Islet precursor cell (in vitro differentiated cells): ENCODE results near the gene ITGB1BP1.

Experiments
- DNase-seq: peaks from one replicate; pipeline ENCODE4 v3.0.0-alpha.2; 2018

The ITGB1BP1 gene, protein sequence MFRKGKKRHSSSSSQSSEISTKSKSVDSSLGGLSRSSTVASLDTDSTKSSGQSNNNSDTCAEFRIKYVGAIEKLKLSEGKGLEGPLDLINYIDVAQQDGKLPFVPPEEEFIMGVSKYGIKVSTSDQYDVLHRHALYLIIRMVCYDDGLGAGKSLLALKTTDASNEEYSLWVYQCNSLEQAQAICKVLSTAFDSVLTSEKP

DNA sequence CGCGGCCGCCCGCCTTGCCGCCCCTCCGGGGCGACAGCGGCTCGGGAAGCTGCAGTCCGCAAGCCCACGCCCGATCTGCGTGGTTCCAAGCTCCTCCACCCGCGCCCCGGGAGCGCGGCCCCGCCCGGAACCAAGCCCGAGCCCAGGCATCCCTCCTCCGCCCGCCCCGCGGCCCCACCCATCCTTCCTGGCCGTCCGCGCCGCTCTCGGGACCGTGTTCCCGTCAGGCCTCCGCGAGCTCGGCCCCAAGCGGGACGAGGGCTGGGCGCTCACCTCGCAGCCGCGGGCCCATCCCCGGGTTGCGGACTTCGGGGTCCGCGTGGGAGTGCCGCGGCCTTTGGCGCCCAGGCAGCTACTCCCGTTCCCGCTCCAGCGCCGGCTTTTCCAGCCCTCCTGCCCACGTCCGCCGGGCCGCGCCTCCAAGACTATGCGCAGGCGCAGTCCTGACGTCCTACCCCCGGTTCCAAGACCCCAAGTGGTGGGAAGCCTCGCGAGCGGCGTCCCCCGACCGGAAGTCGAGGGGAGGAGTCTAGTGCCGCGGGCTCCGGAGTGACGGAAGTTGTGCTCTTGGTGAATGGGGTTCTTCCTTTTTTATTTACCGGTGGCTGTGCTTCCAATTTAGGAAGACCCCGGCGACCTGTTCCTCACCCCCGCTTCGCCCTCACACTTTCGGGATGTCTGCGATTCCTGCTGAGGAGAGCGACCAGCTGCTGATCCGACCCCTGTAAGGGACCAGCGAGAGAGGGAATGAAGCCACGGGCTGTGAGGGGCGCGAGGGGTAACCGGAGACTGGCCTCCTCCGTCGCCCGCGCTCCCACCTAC is at the start of gene ITGB1BP1, which contains the start of gene CPSF3:
Gene ITGB1BP1 (minus strand): TSS at position 429 of the 822 bp plus-strand sequence. CDS start 4,831 bp downstream, outside the sequence.
Gene CPSF3 (plus strand): TSS at position 555 of the 822 bp plus-strand sequence. CDS start 120 bp downstream, at position 675.
- DNase-seq, result peak; percentile 99

DNA sequence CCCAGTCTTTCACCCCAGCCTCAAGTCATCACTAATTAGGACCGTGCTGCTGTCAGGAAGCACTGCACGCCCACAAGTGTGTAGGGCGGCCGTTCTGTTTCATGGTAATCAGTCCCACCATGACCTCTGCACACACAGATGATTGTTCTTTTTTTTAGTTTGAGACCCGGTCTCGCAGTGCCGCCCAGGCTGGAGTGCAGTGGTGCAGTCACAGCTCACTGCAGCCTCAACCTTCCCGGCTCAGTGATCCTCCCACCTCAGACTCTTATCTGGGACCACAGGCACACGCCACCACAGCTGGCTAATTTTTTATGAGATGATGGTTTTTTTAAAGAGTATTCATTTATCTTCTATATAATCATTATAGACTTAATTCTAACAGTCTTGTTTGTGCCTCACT is 49.2 kb upstream of the ITGB1BP1 start:
- DNase-seq, result no peak

DNA sequence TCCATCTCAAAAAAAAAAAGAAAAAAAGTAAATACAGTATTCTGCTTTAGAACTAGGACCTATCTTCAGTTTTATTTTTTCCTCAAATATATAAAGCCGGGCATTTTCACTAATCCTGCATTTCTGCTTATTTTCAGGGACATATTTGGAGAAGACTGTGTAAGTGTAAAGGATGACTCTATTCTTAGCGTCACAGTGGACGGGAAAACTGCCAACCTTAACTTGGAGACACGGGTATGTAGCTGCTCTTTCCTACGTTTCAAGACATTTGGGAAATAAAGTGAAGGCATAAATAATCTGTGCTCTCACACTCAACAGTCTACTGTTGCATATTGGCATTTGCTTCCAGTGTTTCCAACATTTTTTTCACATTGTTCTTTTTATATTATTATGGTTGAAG is 47.9 kb upstream of the ITGB1BP1 start:
- DNase-seq, result no peak

DNA sequence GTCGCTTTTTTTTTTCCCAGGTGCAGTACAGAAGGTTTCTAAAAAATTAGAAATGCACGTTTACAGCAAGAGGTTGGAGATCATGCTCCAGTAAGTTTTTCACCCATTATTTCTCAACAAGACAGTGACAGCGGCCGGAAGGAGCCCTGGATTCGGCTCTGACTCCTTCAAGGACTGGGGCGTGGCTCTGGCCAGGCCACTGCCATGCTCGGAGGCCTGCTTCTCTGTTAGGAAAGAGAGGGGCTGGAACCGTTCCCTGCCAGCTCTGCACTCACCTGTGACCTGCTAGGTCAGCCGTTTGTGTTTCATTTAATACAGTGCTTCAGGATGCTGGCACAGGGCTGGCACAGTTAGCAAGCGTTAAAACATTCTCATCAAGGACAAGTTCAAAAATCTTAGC is 44.4 kb upstream of the ITGB1BP1 start:
- DNase-seq, result no peak

DNA sequence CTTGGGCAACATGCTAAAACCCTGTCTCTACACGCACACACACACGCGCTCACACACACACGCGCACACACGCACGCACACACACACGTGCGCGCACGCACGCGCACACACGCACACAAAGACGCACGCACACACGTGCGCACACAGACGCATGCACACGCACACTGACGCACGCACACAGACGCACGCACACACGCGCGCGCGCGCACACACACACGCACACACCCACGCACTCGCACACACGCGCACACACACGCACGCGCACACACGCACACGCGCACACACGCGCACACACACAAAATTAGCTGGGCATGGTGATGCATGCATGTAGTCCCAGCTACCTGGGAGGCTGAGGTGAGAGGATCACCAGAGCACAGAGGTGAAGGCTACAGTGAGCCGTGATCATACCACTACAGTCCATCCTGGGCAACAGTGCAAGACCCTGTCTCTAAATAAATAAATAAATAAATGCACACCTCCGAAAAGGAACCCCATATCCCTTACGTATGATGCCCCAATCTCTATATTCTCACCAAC is 42.9 kb upstream of the ITGB1BP1 start:
- no peak for DNase-seq

DNA sequence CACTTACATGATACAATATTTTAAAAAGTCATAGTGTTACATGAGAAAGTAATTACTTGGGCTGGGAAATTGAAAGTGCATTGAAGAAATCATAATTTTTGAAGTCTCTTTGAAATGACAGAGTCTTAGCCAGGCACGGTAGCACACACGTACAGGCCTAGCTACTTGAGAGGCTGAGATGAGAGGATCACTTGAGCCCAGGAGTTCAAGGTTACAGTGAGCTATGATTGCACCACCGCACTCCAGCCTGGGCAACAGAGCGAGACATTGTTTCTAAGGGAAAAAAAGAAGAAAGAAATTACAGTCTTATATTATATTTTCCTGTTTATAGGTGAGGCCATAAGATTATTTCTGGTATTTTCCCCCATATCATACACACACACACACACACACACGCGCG is 41.8 kb upstream of the ITGB1BP1 start:
- no peak for DNase-seq

DNA sequence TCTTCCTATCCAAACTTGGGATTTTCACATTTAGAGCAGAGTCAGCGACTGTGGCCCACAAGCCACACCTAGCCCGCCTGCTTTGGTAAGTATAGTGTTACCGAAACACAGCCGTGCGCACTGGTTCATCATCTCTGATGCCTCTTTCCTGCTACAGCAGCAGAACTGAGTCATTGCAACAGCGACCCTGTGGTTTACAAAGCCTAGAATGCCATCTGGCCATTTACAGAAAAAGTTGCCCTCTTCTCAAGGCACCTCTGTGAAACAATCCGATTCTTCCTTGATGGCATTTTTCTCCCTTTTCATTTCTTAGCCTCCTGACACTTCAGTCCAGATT is 40.3 kb upstream of the ITGB1BP1 start:
- DNase-seq, result no peak

DNA sequence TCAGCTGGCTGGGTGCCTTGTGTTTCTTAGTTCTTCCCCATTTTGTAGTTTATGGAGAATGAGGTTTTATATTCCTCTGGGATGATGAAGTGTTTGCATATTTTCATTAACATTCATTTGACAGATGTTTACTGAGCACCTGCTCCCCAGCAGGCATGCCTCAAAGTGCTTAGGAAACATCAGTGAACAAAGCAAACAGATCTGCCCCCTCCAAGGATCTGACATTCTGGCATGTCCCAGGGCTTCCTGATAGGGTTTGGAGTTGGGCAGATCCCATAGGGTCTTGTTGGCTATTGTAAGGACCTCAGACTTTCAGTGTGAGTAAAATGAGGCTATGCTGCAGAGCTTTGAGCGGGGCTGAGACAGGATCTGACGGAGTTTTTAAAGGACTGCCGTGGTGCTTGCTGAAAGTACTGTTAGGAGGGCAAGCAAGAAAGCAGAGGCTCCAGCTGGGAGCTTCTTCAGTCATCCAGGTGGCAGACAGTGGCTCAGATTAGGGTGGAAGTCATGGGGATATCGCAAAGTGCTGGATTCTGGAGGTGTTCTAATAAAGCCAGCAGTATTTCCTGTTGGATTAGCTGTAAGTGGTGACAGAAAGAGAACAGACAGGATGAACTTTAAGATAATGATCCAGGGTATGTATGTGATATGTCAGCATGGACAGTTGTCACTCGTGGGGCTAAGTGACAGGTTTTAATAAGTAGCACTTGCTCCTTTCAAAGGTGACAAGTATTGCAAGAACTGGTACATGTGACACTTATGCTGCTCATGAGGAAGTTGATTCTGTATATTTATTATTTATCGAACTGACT is 39.8 kb upstream of the ITGB1BP1 start:
- DNase-seq, result no peak

DNA sequence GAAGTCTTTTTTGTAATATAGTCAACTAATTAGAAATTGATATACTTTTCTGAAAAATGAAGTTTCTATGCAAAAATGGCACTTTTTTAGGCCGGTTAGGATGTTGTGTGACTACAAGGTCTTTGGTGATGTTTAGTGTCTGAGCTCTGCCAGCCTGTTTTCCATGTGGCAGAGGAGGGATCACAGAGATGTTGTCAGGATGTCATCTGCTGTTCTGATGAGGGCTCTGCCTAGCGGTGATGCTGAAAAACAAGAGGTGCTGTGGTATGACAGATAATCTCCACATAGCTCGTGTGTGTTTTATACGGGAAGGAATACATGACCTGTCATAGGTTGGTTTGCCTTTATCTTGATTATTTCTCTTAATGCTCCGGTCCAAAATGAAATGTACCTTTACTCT is 39.0 kb upstream of the ITGB1BP1 start:
- no peak for DNase-seq

DNA sequence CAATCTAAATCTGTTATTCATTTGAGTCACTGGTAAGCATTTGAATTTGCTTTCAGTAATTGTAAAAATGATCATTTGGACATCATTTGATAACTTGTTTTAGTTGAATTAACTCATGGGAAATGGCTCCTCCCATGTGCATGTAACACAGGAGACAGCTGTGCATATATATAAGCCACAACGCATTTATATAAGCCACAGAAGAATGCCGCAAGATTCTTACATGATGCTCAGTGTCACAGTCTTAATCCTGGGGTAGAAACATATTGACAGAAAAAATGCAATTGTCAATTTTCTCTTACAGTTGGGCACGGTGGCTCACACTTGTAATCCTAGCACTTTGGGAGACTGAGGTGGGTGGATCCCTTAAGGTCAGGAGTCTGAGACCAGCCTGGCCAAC is 37.8 kb upstream of the ITGB1BP1 start:
- no peak for DNase-seq

DNA sequence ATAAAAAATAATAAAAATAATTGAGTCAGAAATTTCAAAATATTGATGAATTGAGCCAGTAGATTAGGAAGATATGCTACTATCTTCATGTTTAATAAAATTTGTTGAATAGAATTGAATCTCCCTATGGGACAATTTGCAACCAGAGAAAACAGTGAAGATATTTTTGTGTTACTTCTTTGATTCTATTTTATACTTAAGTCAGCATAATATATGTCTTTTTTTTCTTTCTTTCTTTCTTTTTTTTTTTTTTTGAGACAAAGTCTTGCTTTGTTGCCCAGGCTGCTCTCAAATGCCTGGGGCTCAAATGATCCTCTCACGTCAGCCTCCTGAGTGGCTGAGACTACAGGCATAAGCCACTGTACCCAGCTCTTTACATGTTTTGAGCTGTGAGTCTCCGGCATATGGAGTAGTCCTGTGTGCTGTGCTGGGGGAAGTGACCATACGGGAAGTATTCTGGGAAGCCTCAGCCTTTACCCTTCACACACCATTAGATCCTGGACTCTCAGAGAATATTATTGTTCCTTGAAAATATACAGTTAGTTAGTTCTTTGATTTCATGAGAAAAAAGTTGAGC is 37.2 kb upstream of the ITGB1BP1 start:
- no peak for DNase-seq

DNA sequence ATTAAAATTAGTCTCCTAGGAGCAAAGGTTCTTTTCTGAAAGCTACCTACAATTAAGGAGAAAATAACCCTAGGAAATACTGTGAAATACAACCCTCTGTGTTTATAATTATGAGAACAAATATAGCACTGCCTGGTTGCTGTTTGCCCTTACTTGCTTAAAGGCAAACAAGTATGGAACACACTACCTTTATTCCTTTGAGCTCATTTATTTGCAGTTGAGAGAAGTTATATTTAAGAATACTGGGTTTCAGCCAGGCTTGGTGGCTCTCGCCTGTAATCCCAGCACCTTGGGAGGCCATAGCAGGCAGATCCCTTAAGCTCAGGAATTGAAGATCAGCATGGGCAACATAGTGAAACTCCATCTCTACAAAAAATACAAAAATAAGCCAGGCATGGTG is 27.9 kb upstream of the ITGB1BP1 start:
- no peak for DNase-seq

DNA sequence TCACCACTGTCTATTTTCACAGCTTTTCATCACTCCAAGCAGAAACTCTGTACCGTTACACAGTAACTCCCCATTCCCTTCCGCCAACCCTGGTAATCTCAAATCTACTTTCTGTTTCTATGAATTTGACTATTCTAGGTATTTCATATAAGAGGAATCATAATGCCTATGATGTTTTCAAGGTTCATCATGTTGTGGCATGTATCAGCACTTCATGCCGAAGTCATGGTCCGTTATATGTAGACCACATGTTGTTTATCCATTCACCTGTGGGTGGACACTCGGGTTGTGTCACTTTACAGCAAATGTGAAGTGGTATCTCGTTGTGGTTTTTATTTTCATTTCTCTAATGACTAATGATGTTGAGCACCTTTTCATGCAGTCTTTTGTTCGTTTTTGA is 21.8 kb upstream of the ITGB1BP1 start:
- no peak for DNase-seq

DNA sequence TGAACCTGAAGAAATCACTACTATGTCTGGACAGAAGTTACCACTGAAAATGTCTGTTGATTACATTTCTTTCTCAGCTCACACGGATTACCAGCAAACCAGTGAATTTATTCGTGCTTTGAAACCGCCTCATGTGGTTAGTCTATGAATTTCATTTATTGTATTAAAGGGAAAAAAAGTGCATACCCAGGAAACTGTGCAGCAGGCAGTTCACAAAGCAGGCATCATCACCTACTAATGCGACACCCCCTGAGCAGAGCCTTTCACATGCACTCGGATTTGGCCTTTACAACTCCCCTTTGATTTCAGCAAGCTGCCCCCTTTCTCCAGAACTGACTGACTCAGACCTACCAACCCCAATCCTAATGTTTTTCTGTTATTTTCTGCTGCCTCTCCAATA is 20.2 kb upstream of the ITGB1BP1 start:
- DNase-seq, result no peak

DNA sequence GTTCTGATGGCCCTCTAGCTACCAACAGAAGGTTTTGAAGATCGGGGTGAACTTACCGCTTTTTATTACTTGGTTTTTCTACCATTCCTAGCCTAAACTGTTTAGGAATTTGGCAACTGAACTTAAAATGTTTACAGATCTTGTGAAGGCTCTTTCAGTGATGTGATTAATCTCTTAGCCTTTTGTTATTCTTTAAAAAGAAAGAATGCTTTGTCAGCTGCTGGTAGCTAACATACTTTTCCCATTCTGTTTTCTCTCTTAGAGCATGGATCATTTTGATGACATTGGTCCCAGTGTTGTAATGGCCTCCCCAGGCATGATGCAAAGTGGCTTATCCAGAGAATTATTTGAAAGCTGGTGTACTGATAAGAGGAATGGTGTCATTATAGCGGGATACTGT is 18.2 kb upstream of the ITGB1BP1 start:
- DNase-seq, result no peak

DNA sequence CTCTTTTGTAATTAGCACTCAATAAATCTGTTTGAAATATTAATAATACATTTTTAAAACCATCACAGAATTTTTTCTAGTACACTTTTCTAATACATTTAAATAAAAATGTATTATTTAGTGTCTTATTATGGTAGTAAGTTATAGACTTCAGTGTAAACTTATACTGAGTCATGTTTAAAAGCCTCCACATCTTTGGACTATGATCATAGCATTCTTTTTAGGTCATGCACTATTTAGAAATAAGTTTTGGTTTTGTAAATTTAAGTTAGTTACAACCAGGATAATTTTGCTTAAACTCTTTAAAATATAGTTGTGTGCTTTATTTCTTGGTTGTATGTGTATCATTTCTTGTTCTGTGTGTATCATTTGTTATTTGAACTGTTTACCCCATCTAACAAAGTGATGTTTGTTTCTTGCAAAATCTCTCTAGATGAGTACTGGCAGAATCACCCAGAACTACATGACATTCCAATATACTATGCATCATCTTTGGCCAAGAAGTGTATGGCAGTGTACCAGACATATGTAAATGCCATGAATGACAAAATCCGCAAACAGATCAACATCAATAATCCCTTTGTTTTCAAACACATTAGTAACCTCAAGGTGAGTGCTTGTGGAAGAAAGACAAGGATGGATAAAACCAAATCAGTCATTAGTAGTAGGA is 16.9 kb upstream of the ITGB1BP1 start:
- DNase-seq, result no peak

DNA sequence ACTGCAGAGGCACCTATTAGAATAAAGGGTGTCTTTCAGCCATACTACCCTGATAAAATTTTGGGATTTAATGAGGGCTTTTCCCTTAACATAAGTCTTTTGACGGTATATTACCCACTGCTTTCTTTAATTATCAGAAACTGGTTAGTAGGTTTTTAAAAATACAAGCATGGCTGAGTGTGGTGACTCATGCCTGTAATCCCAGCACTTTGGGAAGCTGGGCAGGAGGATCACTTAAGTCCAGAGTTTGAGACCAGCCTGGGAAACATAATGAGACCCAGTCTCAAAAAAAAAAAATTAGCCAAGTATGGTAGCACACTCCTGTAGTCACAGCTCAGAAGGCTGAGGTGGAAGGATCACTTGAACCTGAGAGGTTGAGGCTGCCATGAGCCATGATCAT is 16.2 kb upstream of the ITGB1BP1 start:
- DNase-seq, result no peak

DNA sequence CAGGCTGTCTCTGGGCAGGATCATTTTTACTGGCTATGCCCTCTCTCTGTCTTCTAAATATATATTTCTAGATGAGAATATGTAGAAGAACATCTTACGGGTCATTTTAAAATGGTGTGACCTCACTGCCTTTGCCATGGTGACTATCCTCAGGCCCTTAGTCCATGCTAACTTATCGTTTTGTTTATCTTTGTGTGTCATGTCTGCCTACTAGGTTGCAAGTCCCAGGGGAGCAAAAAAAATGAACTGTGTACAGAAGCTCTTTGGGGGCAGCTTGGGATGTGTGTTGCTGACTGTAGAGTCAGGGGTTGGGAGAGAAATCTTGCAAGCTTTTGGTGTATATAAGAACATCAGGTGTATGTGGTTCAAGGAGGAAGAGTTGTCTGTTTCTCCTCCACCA is 11.2 kb upstream of the ITGB1BP1 start:
- no peak for DNase-seq

DNA sequence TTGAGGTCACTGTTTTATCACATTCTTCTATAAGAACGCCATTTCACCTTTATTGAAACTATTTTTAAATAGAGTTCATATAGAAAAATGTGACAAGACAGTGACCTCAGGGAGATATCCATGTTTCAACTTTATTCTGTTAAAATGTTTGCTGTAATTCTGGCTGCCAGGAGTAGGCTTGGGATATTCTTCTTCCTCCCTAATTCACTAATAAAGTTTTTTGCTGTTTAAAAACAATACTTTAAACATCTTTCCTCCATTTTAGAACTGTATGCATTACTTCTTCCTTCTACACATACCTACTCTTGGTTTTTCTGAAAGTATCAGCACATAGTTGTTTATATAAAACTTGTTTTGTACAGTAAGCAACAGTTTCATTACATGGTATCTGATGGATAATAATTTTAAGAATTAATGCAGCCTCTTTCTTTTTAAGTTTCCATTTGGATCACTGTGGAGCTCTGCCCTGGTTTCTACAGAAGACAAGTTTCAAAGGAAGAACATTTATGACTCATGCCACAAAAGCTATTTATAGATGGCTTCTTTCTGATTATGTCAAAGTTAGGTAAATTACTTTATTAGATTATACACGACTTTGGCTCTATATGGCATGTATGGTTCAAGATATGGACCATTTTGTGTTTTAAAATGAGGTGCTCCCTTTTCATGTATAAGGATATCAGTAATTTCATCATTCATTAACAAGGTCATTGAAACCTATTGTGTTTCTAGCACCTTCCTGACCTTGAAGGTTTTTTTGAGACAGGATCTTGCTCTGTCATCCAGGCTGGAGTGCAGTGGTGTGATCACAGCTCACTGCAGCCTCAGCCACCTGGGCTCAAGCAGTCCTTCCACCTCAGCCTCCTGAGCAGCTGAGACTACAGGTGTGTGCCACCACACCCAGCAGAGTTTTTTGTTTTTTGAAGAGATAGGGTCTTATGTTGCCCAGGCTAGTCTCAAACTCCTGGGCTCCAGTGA is 7.3 kb upstream of the ITGB1BP1 start:
- DNase-seq, result no peak

DNA sequence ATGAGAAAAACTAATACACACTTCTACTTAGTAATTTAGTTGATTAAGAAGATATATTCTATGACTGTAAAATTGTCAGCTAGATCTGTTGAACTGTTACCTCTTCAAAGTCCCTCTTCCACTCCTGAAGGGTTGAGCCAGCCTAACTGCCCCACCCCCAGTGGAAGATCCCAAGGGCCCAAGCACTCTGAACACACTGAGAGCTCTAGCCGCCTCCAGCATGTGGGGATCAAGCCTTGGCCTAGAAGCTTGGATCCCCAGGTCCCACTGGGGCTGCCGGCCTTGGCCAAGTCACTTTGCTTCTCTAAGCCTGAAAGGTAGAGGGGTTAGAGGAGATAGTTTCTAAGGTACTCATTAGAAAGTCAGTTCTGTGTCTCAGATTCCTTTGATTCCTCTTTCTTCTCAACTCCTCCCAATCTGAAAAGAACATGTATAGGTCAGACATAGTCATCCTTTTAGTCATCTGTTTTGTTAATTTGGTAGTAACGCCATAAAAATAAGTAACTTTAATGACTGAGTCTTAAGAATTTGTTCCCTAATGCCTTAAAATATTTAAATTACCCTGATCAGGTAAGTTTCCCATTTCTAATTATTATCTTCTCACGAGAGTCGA is 5.7 kb upstream of the ITGB1BP1 start:
- DNase-seq, result no peak
